ENCODE results near the gene GTF2A2.

DNA sequence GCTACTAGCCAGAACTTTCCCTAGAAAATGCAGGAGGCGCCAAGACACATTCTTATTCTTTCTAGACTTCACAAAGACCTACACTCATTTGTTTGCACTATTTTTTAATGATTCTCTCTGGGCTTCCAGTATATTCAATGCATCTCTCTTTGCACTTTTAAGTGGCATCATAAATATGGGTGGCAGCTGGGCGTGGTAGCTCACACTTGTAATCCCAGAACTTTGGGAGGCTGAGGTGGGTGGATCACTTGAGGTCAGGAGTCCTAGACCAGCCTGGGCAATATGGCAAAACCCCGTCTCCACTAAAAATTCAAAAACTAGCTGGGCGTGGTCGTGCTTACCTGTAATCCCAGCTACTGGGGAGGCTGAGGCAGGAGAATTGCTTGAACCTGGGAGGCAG, 51.3 kb downstream of the GTF2A2 start:
- TF ChIP-seq, protein P1, sequence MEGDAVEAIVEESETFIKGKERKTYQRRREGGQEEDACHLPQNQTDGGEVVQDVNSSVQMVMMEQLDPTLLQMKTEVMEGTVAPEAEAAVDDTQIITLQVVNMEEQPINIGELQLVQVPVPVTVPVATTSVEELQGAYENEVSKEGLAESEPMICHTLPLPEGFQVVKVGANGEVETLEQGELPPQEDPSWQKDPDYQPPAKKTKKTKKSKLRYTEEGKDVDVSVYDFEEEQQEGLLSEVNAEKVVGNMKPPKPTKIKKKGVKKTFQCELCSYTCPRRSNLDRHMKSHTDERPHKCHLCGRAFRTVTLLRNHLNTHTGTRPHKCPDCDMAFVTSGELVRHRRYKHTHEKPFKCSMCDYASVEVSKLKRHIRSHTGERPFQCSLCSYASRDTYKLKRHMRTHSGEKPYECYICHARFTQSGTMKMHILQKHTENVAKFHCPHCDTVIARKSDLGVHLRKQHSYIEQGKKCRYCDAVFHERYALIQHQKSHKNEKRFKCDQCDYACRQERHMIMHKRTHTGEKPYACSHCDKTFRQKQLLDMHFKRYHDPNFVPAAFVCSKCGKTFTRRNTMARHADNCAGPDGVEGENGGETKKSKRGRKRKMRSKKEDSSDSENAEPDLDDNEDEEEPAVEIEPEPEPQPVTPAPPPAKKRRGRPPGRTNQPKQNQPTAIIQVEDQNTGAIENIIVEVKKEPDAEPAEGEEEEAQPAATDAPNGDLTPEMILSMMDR (IDR thresholded peaks at IDR 0.05), result no peak
- TF ChIP-seq POLR2A (IDR thresholded peaks at IDR 0.05), result no peak
- TF ChIP-seq EP300 (IDR thresholded peaks at IDR 0.05), result no peak

Data from tibial nerve (tissue), 4 donors.